ENCODE data around the gene ANKHD1.
"Not testable (repeated sequence)": the region's sequence is repeated elsewhere in the genome, so short reads cannot be mapped to it uniquely, and the experiment has no call there.

The ANKHD1 gene

DNA sequence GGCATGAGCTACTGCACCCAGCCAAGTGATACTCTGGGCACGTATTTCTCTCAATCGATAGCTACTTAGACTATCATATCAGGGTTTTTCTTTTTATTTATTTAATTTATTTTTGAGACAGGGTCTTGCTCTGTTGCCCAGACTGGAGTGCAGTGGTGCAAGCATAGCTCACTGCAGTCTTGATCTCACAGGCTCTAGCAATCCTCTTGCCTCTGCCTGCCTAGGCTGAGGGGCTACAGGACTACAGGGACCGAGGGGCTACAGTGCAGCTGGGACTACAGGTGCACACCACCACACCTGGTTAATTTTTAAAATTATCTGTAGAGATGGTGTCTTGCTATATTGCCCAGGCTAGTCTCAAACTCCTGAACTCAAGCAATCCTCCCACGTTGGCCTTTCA is 20.3 kb upstream of the ANKHD1 start:
- no peak for DNase-seq

DNA sequence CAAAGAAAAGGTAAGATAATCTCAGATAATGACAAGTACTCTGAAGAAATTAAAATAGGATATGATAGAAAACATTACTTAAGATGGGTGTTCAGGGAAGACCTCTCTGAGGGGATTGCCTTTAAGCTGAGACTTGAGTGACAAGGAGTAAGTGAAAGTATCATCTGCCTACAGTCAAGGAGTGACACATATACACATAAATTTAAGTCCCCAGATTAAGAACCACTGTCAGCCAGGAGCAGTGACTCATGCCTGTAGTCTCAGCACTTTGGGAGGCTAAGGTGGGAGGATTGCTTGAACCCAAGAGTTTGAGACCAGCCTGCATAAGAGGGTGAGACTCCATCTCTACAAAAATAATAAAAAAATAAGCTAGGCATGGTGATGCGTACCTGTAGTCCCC is 19.7 kb upstream of the ANKHD1 start:
- DNase-seq: no peak

DNA sequence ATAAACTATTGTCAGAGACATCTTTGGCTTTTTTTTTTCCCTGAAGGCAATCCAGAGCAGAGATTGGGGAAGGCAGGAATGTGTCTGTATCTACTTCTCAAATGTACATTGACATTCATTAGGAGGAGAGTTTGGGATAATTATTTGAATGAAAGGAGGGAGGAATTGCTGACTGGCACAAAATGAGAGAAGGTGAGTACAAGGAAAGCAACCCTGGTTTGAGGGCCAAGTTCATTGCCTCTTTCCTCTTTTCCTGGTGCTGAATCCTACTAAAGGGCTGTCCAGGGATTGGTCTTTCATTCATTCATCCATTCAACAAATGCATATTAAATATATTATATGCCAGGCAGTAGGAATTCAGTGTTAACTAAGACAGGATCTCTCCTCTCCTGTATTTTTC is 18.8 kb upstream of the ANKHD1 start:
- no peak for DNase-seq

DNA sequence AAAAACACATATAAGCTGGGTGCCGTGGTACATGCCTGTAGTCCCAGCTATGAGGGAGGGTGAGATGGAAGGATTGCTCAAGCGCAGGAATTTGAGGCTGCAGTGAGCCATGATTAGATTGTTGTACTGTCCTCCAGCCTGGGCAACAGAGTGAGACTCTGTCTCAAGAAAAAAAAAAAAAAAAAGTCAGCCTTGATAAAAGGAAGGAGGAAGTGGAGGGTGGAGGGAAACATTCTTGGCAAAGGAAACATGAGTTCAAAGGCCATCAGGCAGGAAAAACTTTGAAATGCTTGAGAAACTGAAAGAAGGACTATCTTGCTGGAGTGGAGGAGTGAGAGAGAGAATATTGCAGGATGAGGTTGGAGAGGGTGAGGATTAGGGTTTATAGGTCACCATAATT is 18.3 kb upstream of the ANKHD1 start:
- DNase-seq: no peak

DNA sequence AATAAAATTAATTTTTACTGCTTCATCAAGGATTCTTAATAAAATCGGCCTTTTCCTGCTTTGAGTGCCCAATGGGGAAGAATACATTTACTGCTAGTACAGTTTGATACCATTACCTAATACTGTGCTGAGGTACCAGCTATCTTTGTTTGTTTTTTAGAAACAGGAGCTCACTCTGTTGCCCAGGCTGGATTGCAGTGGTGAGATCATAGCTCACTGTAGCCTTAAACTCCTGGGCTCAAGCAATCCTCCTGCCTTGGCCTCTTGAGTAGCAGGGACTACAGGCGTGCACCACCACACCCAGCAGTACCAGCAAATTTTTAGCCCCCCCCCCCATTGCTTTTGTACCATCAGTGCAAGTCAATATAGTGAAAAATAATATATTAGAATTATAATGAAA is 13.6 kb upstream of the ANKHD1 start:
- no peak for DNase-seq

DNA sequence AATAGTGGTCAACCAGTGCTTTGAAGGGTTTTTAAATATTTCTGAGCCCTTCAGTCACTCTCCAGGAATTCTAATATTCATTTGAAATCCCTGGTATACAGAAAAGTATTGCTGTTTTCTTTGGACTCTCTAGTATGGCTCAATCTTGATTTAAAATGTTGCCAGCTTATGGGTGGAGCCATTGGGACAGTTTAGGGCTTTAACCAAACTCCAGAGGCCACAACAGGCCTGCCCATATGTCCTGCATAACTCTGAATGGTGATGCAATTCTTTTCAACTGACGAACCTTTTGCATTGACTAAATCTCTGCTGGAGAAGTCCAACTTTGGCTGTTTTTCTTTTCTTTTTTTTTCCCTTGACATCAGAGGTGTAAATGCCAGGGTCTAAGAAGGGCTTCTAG is 10.3 kb upstream of the ANKHD1 start:
- DNase-seq: no peak

DNA sequence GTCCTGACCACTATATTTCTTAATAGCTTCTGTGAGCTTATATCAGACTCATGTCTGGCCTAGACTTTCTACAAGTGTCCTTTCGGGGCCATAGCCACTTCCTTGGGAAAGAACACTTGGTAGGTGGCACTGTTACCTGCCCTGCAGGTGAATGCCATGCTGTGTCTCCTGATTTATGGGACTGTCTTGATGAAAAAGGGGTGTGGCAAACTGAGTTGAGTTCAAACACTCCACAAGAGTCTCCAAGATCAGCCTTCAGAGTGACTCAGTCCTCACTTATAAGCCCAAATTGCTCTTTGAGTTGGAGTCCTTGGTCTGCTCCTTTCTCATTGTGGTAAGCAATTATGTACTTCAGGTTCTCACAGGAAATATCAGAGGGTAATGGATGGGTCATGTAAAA is 9.9 kb upstream of the ANKHD1 start:
- no peak for DNase-seq

DNA sequence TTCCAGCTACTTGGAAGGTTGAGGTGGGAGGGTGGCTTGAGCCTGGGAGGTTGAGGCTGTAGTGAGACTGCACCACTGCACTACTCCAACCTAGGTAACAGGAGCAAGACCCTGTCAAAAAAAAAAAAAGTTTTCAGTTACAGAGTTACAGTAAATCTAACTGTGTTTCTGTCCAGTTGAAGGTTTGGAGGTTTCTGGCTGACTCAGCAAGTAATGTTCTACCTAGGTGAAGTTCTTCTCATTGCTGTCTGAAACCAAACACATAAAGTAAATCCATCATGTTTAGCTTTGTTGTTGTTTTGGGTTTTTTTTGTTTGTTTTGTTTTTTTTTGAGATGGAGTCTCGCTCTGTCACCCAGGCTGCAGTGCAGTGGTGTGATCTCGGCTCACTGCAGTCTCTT is 7.9 kb upstream of the ANKHD1 start:
- no peak for DNase-seq

DNA sequence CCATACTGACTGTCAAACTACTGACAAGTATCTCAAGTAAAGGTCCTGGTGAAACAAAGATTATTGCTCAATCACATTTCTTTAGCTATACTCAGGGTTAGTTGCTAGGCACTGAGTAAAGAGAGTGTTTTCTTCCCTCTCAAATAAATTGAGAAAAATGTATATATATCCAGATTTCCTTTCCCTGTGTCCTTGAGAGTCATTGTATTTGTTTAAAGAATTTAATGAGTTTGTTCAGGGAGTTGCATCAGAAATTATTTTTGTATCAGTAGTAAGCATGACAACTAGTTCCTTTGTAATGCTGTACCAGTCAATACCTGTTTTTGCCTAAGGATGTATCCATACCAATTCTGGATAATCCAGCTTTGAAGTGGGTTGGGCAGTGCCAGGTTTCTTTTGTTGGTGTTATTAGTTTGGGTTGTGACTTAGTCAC is 3.2 kb upstream of the ANKHD1 start:
- DNase-seq: peak; percentile 18

DNA sequence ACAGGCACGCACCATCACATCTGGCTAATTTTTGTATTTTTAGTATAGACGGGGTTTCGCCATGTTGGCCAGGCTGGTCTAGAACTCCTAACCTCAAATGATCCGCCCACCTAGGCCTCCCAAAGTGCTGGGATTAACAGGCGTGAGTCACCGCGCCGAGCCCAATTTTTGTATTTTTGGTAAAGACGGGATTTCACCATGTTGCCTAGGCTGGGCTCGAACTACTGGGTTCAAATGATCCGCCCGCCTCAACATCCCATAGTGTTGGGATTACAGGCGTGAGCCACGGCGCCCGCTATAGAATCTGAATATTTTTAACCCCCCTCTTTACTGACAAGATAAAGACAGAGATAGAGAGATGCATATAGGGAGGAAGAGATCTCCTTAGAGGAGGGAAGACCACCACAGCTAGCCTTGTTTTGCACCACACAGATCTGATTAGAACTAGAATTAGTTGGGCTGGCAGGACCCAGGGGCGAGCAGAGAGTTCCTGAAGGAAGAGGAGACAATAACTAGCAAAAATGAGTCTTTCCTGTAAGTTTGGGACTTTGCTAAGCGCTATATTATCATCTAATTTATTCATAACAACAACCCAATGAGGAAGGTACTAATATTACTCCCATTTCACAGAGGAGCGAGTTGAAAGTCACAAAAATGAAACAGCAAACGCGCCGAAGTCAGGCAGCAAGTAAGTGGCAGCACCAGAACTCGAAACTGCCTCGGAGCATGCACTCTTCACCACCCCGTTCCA is 1.5 kb upstream of the ANKHD1 start:
- no peak for DNase-seq

DNA sequence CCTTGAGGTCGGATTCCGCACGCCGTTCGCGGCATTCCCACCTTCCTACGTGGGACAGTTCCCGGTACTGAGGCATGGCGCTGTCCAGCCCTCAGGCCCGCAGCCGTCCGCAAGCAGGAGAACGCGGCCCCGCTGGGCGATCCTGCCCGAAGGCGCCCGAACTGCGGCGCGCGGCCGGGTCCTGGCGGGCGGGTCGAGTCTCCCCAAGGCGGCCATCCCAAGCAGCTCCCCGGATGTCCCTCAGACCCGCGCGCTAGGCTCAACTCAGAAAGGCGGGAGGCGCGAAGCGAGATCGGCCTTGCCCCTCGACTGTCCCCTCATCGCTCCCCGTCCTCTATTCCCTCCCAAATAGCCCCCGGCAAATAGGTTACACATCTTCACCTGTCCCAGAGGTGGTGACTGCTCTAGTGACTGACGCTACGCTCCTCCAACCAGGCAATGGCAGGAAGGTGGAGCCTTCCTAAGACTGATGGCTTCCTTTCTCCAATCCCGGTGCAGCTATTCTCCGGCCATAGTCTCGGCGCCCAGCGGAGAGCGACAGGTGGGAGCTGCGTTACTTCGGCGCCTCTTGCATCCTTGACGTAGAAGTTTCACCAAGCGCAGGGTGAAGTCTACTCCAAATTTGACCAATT is 787 bp upstream of the ANKHD1 start:
- DNase-seq: peak; percentile 97

DNA sequence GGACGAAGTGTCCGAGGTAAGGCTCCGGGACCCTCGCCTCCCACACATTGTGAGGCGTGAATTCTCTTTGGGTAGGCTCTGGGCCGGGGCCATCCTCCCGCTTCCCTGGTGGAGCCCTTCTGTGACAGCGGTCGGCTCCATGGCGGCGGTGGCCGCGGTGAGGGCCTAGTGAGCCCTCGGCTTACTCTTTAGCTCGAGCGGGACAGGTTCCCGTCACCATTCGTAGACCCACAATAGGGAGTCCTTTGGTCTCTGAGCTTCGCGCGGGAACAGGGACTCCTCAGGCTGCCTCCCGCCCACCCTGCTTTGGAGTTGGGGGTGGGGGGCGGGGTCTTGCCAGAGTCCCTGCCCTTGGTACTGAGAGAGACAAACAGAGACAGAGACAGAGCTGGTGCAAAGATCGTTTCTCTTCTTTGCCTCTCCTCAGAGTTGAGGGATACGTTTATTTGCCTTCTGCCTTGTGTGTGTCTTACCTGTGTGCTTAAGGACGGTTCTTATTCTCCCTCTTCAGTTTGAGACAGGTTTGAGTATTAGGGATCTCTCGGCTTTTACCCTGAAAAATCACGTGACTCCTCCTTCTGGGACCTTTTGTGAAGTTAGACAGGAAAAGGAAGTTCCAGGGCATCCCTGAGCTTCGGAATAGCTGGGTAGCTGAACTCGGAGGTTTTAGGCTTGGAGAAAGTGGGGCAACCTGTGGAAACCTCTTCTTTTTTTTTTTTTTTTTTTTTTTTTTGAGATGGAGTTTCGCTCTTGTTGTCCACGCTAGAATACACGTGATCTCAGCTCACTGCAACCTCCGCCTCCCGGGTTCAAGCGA is 833 bp downstream of the ANKHD1 start:
- DNase-seq: peak; percentile 40

DNA sequence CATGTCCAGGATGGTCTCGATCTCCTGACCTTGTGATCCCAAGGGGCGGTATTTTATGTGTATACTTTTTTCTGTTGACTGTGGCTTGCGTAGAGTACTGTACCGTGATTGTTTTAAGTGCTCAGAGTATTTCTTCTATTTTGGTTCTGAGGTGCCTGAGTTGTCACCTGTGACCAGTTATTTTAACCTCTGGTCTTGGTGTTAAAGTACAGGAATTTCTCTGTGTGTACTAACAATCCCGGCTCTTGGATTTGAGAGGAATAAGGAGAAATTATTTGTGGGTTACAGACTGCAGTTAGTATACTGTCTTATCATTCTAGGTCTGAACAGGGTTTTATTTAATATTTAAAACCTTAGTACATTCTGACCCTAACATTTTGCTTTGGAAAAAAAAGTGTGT is 2.0 kb downstream of the ANKHD1 start:
- no peak for DNase-seq

DNA sequence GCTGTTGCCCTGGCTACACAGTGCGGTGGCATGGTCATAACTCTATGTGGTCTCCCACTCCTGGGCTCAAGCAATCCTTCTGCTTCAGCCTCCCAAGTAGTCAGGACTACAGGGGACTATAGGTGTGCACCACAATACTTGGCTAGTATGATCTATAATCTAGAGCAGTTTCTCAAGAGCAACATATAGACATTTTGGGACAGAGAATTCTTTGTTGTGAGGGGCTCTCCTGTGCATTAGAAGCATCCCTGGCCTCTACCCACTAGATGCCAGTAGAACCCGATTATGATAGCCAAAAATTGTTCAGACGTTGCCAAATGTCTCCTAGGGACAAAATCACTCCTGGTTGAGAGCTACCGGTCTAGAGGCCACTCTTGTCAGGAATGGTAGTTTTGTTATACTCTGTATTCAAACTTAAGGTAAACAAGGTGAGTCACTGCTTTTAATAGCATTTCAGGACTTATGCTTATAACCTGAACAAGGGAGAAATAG is 7.2 kb downstream of the ANKHD1 start:
- no peak for DNase-seq

DNA sequence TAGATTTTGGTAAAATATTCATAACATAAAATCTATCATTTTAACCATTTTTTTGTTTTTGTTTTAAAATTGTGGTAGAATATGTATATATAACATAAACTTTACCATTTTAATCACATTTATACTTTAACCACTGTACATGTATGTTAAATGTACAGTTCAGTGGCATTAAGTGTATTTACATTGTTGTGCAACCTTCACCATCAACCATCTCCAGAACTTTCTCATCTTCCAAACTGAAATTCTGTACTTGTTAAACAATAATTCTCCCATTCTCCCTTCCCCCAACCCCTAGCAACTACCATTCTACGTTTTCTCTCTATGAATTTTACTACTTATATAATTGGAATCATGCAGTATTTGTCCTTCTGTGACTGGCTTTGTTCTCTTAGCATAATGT is 11.6 kb downstream of the ANKHD1 start:
- DNase-seq: no peak

DNA sequence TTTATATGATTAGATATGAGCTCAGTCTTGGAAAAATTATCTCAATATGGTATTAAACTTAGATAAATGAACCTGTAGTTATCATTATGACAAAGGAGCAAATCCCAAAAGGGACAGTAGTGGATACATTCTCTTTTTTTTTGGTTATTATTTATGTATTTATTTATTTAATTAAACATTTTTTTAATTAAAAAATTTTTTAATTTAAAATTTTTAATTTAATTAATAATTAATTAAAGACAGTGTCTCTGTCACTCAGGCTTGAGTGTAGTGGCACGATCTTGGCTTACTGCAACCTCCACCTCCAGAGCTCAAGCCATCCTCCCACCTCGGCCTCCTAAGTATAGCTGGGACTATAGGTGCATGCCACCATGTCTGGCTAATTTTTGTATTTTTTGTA is 15.6 kb downstream of the ANKHD1 start:
- no peak for DNase-seq

DNA sequence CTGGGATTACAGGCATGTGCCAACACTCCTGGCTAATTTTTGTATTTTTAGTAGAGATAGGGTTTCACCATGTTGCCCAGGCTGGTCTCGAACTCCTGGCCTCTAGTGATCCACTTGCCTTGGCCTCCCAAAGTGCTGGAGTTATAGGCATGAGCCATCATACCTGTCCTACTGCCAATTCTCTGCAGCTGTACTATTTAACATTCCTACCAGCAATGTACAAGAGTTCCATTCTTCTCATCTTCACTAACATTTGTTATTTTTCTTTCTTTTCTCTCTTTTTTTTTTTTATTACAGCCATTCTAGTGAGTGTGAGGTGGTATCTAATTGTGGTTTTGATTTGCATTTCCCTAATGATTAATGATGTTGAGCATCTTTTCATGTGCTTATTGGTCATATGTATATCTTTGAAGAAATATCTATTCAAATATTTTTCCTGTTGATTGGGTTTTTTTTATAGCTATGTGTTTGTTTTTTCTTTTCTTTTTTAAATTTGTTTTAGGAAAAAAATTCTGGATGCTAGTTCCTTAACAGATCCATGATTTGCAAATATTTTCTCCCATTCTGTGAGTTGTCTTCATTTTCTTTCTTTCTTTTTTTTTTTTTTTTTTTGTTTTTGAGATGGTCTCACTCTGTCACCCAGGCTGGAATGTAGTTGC is 17.4 kb downstream of the ANKHD1 start:
- no peak for DNase-seq

DNA sequence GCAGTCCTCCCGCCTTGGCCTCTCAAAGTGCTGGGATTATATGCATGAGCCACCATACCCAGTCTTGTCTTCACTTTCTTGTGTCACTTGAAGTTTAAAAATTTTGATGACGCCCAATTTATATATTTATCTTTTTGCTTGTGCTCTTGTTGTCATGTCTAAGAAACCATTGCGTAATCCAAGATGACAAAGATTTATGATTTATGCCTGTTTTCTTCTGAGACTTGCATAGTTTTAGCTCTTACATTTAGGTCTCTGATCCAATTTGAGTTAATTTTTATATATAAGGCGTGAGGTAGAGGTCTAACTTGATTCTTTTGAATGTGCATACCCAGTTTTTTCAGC is 18.6 kb downstream of the ANKHD1 start:
- no peak for DNase-seq

DNA sequence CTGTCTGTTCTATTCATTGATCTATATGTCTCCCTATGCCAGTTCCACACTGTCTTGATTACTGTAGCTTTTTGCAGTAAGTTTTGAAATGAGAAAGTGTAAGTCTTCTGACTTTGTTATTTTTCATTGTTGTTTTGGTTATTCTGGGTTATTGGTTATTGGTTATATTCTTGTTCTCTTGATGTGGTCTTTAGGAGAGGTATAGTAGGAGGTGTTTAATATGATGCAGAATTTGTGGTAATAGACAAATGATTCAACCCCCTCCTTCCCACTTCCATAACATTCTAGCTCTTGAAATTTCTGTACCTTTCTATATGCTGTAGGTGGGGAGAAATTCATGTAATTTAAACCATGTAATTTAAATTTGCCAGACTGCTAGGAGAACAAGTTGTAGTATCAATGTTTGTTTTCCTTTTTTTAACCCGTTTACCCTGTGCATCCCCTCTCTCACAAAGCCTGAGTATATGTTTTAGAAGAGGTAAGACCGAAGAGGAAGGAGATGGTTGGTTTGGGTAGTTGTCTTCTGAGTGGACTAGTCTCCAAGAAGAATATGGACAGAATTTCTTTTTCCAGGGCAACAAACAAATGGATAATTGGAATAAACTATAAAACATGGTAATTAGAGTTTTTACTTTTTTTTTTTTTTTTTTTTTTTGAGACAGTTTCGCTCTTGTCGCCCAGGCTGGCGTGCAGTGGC is 19.2 kb downstream of the ANKHD1 start:
- DNase-seq: no peak

DNA sequence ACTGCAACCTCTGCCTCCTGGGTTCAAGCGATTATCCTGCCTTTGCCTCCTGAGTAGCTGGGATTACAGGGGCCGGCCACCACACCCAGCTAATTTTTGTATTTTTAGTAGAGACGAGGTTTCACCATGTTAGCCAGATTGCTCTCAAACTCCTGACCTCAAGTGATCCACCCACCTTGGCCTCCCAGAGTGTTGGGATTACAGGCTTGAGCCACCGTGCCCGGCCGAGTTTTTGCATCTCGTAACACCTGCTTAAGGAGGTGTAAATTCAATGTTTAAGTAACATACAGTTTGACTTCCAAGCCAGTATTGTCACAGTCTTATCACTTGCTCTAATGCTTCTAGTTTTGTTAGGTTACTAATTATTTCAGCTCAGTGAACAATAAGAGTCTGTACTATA is 19.7 kb downstream of the ANKHD1 start:
- not testable (repeated sequence) for DNase-seq

DNA sequence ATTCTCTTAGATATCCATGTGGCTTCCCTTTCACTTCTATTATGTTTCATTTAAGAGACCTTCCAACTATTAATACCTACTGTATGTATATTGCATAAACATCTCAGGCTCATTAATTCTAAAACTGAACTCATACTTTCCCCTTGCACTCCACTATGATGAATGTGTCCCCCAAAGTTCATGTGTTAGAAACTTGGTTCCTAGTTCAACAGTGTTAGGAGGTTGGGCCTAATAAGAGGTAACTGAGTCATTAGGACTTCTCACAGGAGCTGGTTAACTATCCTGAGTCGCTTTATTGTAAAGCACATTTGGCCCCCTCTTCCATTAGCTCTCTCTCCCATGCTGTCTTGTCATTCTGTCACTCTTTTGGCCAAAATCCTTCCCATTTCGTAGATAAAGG is 22.0 kb downstream of the ANKHD1 start:
- DNase-seq: no peak

DNA sequence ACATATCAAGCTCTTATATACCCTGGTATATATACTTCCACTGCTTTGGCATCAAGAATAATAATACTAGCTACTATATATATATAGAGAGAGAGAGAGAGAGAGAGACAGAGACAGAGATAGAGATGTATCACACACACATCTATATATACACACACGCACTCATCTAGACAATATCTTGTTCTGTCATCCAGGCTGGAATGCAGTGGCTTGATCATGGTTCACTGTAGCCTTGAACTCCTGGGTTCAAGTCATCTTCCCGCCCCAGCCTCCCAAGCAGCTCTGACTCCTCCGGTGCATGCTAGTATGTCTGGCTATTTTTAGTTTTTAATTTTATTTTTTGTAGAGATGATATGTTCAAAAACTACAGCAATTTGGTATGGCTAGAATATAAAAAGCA is 22.5 kb downstream of the ANKHD1 start:
- DNase-seq: no peak

DNA sequence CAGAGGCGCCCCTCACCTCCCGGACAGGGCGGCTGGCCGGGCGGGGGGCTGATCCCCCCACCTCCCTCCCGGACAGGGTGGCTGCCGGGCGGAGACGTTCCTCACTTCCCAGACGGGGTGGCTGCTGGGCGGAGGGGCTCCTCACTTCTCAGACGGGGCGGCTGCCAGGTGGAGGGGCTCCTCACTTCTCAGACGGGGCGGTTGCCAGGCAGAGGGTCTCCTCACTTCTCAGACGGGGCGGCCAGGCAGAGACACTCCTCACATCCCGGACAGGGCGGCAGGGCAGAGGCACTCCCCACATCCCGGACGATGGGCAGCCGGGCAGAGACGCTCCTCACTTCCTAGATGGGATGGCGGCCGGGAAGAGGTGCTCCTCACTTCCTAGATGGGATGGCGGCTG is 26.1 kb downstream of the ANKHD1 start:
- not testable (repeated sequence) for DNase-seq

Data from fibroblast of skin of right quadriceps (primary cell).